ENCODE results near the gene SLC8A1. TPM values are rescaled to one million over a fixed set of nuclear protein-coding genes. Genes with fewer than 3 reads are reported as not detected.

SLC8A1 gene
- total and polyA plus RNA-seq, 2 donors (not counting 1 experiment from before 2014, with no cell fraction given): 0.07 to 0.20 TPM

DNA sequence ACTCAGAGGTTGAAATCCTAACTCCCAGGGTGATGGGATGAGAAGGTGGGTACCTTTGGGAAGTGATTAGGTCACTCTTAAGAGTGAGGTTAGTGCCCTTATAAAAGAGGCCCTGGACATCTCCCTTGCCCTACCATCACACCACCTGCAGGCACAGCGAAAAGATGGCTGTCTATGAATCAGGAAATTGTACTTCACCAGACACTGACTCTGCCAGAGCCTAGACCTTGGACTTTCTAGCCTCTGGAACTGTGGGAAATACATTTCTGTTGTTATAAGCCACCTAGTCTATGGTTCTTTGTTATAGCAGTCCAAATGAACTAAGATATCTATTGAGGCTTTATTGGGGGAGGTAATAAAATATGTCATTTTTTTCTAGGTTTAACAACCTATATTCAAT, 203.6 kb downstream of the SLC8A1 start:
- Histone ChIP-seq H3K4me3 (ENCODE audit: control extremely low read depth in 1 of 5, extremely low read depth in 1 of 5, insufficient read depth in 1 of 5, low read depth in 2 of 5, low read length in 4 of 5) (no peak overlapping the region), H3K9ac (ENCODE audit: low read length) (no peak overlapping the region), H3K36me3 (replicated peaks in 1 of 2; ENCODE audit: control extremely low read depth in 1 of 2, control insufficient read depth in 1 of 2, extremely low read depth in 1 of 2, insufficient read depth in 2 of 2, low read length in 1 of 2) (no peaks in the 10 kb centered on the region), H3K27me3 (replicated peaks in 1 of 4; ENCODE audit: control extremely low read depth in 1 of 4, control insufficient read depth in 3 of 4, insufficient read depth in 4 of 4, low read length in 3 of 4) (no peaks in the 10 kb centered on the region), H3K27ac (ENCODE audit: low read length in 2 of 2) (no peak overlapping the region), H3K9me3 (ENCODE audit: control extremely low read depth in 1 of 3, control insufficient read depth in 2 of 3, insufficient read depth in 1 of 3, low read length in 2 of 3) (no peaks in the 10 kb centered on the region), H3K4me1 (ENCODE audit: control insufficient read depth in 2 of 2, insufficient read depth in 2 of 2, low read length in 2 of 2) (no peaks in the 10 kb centered on the region), H3K79me2 (ENCODE audit: control insufficient read depth, insufficient read depth, low read length) (no peaks in the 10 kb centered on the region), H4K20me1 (ENCODE audit: control insufficient read depth, insufficient read depth, low read length, poor library complexity, severe bottlenecking) (no peaks in the 10 kb centered on the region), H3K4me2 (replicated peaks; ENCODE audit: low read depth, low read length, poor library complexity, severe bottlenecking) (no peak overlapping the region), H2AFZ (ENCODE audit: insufficient read depth, low read depth, low read length, poor library complexity, severe bottlenecking) (no peak overlapping the region)
- TF ChIP-seq, protein P1, sequence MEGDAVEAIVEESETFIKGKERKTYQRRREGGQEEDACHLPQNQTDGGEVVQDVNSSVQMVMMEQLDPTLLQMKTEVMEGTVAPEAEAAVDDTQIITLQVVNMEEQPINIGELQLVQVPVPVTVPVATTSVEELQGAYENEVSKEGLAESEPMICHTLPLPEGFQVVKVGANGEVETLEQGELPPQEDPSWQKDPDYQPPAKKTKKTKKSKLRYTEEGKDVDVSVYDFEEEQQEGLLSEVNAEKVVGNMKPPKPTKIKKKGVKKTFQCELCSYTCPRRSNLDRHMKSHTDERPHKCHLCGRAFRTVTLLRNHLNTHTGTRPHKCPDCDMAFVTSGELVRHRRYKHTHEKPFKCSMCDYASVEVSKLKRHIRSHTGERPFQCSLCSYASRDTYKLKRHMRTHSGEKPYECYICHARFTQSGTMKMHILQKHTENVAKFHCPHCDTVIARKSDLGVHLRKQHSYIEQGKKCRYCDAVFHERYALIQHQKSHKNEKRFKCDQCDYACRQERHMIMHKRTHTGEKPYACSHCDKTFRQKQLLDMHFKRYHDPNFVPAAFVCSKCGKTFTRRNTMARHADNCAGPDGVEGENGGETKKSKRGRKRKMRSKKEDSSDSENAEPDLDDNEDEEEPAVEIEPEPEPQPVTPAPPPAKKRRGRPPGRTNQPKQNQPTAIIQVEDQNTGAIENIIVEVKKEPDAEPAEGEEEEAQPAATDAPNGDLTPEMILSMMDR (IDR thresholded peaks at IDR 0.05): no peak
- TF ChIP-seq EZH2 (IDR thresholded peaks at IDR 0.05; ENCODE audit: borderline replicate concordance, insufficient read depth, low read depth, low read length, poor library complexity, severe bottlenecking): no peak
- ChIA-PET CTCF (no interaction called here), POLR2A (no interaction called here)
- Mint-ChIP-seq H3K4me1 (no peaks in the 10 kb centered on the region), H3K9me3 (ENCODE audit: insufficient read depth) (no peaks in the 10 kb centered on the region), H3K27ac (no peak overlapping the region), H3K4me3 (no peak overlapping the region), H3K27me3 (no peaks in the 10 kb centered on the region)
- no peak for DNase-seq
- 60% methylated on average over 1 of the region's 1 CpG for WGBS (ENCODE audit: insufficient coverage)
- intact Hi-C loops (cut with micrococcal nuclease): loop anchor here (10.0 kb wide), 1 partner anchor 1537 kb away; no protein-coding TSS in a partner anchor
- ATAC-seq (ENCODE audit: low read depth): no peak

DNA sequence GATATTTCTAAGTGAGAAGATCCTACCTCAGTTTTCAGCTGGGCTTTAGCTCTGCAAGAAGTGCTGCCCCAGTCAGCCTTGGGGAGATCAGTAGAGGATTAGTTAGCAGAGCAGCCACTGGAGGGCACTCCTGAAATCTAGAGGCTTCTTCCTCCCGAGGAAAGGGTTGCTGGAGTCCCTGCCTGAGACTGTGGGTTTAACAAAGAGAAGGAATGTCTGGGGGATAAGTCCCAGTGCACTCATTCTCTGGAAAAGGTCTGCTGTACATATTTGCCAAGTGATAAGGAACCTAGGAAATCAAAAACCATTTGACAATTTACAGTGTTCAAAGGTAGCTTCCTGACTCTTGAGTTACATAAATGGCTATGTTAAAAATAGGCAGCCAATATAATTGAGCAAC, 207.2 kb downstream of the SLC8A1 start:
- no peaks in the 10 kb centered on the region for H3K4me1 ChIP-seq (ENCODE audit: control insufficient read depth in 2 of 2, insufficient read depth in 2 of 2, low read length in 2 of 2)
- 0% methylated on average over 1 of the region's 1 CpG for whole genome bisulfite sequencing (ENCODE audit: insufficient coverage)
- peak; percentile 6 for DNase-seq
- H3K27ac ChIP-seq (ENCODE audit: low read length in 2 of 2): no peak overlapping the region
- H3K27ac Mint-ChIP-seq: no peak overlapping the region
- no peak overlapping the region for H3K4me2 ChIP-seq (replicated peaks; ENCODE audit: low read depth, low read length, poor library complexity, severe bottlenecking)
- POLR2A ChIA-PET: no interaction called here
- no peak for TF ChIP-seq EZH2 (IDR thresholded peaks at IDR 0.05; ENCODE audit: borderline replicate concordance, insufficient read depth, low read depth, low read length, poor library complexity, severe bottlenecking)
- H3K9me3 Mint-ChIP-seq (ENCODE audit: insufficient read depth): no peaks in the 10 kb centered on the region
- no peaks in the 10 kb centered on the region for H3K9me3 ChIP-seq (ENCODE audit: control extremely low read depth in 1 of 3, control insufficient read depth in 2 of 3, insufficient read depth in 1 of 3, low read length in 2 of 3)
- H3K9ac ChIP-seq (ENCODE audit: low read length): no peak overlapping the region
- no peak overlapping the region for H3K4me3 Mint-ChIP-seq
- H3K36me3 ChIP-seq (replicated peaks in 1 of 2; ENCODE audit: control extremely low read depth in 1 of 2, control insufficient read depth in 1 of 2, extremely low read depth in 1 of 2, insufficient read depth in 2 of 2, low read length in 1 of 2): no peaks in the 10 kb centered on the region
- H3K27me3 ChIP-seq (replicated peaks in 1 of 4; ENCODE audit: control extremely low read depth in 1 of 4, control insufficient read depth in 3 of 4, insufficient read depth in 4 of 4, low read length in 3 of 4): no peaks in the 10 kb centered on the region
- CTCF ChIA-PET: interaction anchor here (0.9 to 2.3 kb wide), 3 partner anchors 96 to 313 kb away, joined by 4 to 11 read pairs (median 4); no protein-coding TSS in a partner anchor
- no peaks in the 10 kb centered on the region for H3K27me3 Mint-ChIP-seq
- no peak overlapping the region for H3K4me3 ChIP-seq (ENCODE audit: control extremely low read depth in 1 of 5, extremely low read depth in 1 of 5, insufficient read depth in 1 of 5, low read depth in 2 of 5, low read length in 4 of 5)
- intact Hi-C loops (cut with micrococcal nuclease): loop anchor here (10.0 kb wide), 1 partner anchor 1540 kb away; no protein-coding TSS in a partner anchor
- no peak for ATAC-seq (ENCODE audit: low read depth)
- H2AFZ ChIP-seq (ENCODE audit: insufficient read depth, low read depth, low read length, poor library complexity, severe bottlenecking): peak overlapping the region; percentile 35
- H3K4me1 Mint-ChIP-seq: no peaks in the 10 kb centered on the region
- no peaks in the 10 kb centered on the region for H4K20me1 ChIP-seq (ENCODE audit: control insufficient read depth, insufficient read depth, low read length, poor library complexity, severe bottlenecking)
- no peaks in the 10 kb centered on the region for H3K79me2 ChIP-seq (ENCODE audit: control insufficient read depth, insufficient read depth, low read length)

Measured in B cell (primary cell).